GM12878 (cell line): ENCODE measurements around the gene MAML2.

ENCODE experiments used
- BMI1 ChIP-seq: fragments of 450-650 bp; IDR thresholded peaks from 2 replicates; pipeline ENCODE4 v1.6.1; 2016; ENCODE audit warnings: mild to moderate bottlenecking, moderate library complexity, borderline replicate concordance
- CEBPB ChIP-seq, 2 experiments: fragments of 150-350 bp in 1 of 2; IDR thresholded peaks; 2 replicates each; pipeline ENCODE4 v1.6.1; 2012 to 2014; ENCODE audit warnings: low read depth in 2 of 2, low read length in 2 of 2, borderline replicate concordance in 1 of 2, inconsistent platforms in 1 of 2
- EZH2 ChIP-seq: IDR thresholded peaks from 2 replicates; pipeline ENCODE4 v1.6.1; 2012; ENCODE audit warnings: low read depth, mild to moderate bottlenecking, control low read depth, inconsistent platforms, low read length, borderline replicate concordance; ENCODE audit not compliant: control insufficient read depth
- FOXM1 ChIP-seq: IDR thresholded peaks from 2 replicates; pipeline ENCODE4 v1.6.1; 2012; ENCODE audit warnings: low read depth, mild to moderate bottlenecking, inconsistent platforms, low read length, moderate library complexity
- POLR2A ChIP-seq: IDR thresholded peaks from 2 replicates; pipeline ENCODE4 v1.6.1; 2011; ENCODE audit warnings: low read depth, mild to moderate bottlenecking, low read length
- POLR2AphosphoS2 ChIP-seq: IDR thresholded peaks from 2 replicates; pipeline ENCODE4 v1.6.1; 2011; ENCODE audit warnings: low read depth, mild to moderate bottlenecking, low read length, improper control_type of control experiment, moderate library complexity
- POLR2AphosphoS5 ChIP-seq: IDR thresholded peaks from 2 replicates; pipeline ENCODE4 v1.6.1; 2011; ENCODE audit warnings: mild to moderate bottlenecking, low read length, inconsistent platforms
- SIN3A ChIP-seq: IDR thresholded peaks from 2 replicates; pipeline ENCODE4 v1.6.1; 2012; ENCODE audit warnings: low read depth, low read length, improper control_type of control experiment
- SUPT20H ChIP-seq: IDR thresholded peaks from 2 replicates; pipeline ENCODE4 v1.6.1; 2011; ENCODE audit warnings: low read depth, mild to moderate bottlenecking, low read length, moderate library complexity, borderline replicate concordance; ENCODE audit not compliant: control insufficient read depth
- ZSCAN29 ChIP-seq: fragments of 450-650 bp; IDR thresholded peaks from 2 replicates; pipeline ENCODE4 v1.6.1; 2017; ENCODE audit warnings: mild to moderate bottlenecking, moderate library complexity
- TF ChIP-seq, protein P1 (sequence below), 3 experiments: IDR thresholded peaks in 2 of 3; conservative IDR thresholded peaks in 1 of 3; 2 replicates each; pipeline ENCODE4 v1.5.1; 2011; ENCODE audit warnings: low read depth in 3 of 3, low read length in 3 of 3, mild to moderate bottlenecking in 3 of 3, control low read depth in 2 of 3, moderate library complexity in 2 of 3, inconsistent platforms in 1 of 3, mixed read lengths in 1 of 3; ENCODE audit not compliant: control insufficient read depth in 2 of 3, insufficient read depth in 1 of 3; ENCODE audit errors: extremely low read depth in 1 of 3
- TF ChIP-seq, protein P2 (sequence below): fragments of 150-350 bp; IDR thresholded peaks from 2 replicates; pipeline ENCODE4 v1.6.1; 2014; ENCODE audit warnings: mild to moderate bottlenecking, low read depth, low read length

DNA sequence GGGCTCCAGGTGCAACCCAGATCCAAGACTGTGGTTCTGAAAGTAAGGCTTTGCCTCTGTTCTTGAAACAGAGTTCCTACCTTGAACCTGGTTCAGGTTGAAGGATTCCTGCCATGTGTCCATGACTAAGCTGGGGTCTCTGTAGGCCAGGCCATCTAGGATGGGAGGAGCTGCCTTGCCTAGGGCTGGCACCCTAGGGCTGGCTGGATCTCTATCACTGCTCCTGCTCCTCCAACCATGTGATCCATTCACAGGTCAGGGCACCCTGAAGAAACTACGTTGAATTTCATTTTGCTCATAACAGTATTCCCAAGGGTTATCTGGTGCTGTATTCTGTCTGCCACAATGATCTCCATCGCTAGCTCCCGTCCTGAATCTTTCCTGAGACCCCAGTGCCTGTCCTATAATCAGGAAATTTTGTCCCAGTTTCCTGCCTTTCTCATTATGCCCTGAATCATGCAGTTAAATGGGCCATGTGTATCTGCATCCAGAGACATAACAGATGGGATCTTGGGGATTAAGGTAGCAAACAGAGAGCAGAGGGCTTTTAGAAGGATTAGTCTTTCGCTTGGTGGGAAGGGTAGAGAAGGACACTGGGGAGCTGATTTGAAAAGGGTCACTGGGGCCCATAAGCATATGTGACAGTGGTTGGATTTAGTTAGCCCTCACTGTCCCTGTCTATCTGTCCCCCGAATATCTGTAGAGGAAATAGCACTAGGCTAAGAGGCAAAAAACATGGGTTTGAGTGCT lies 320.9 kb downstream of the MAML2 start:
- no peak for TF ChIP-seq SUPT20H
- TF ChIP-seq, protein P1, sequence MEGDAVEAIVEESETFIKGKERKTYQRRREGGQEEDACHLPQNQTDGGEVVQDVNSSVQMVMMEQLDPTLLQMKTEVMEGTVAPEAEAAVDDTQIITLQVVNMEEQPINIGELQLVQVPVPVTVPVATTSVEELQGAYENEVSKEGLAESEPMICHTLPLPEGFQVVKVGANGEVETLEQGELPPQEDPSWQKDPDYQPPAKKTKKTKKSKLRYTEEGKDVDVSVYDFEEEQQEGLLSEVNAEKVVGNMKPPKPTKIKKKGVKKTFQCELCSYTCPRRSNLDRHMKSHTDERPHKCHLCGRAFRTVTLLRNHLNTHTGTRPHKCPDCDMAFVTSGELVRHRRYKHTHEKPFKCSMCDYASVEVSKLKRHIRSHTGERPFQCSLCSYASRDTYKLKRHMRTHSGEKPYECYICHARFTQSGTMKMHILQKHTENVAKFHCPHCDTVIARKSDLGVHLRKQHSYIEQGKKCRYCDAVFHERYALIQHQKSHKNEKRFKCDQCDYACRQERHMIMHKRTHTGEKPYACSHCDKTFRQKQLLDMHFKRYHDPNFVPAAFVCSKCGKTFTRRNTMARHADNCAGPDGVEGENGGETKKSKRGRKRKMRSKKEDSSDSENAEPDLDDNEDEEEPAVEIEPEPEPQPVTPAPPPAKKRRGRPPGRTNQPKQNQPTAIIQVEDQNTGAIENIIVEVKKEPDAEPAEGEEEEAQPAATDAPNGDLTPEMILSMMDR (IDR thresholded peaks at IDR 0.05 in 2 of 3, conservative IDR thresholded peaks at IDR 0.05 in 1 of 3; ENCODE audit: control insufficient read depth in 2 of 3, extremely low read depth in 1 of 3, insufficient read depth in 1 of 3, low read depth in 3 of 3, low read length in 3 of 3), result no peak
- TF ChIP-seq CEBPB (IDR thresholded peaks at IDR 0.05; ENCODE audit: borderline replicate concordance in 1 of 2, low read depth in 2 of 2, low read length in 2 of 2), result no peak
- no peak for TF ChIP-seq BMI1
- TF ChIP-seq POLR2AphosphoS5, result no peak
- TF ChIP-seq EZH2, result no peak
- TF ChIP-seq, protein P2, sequence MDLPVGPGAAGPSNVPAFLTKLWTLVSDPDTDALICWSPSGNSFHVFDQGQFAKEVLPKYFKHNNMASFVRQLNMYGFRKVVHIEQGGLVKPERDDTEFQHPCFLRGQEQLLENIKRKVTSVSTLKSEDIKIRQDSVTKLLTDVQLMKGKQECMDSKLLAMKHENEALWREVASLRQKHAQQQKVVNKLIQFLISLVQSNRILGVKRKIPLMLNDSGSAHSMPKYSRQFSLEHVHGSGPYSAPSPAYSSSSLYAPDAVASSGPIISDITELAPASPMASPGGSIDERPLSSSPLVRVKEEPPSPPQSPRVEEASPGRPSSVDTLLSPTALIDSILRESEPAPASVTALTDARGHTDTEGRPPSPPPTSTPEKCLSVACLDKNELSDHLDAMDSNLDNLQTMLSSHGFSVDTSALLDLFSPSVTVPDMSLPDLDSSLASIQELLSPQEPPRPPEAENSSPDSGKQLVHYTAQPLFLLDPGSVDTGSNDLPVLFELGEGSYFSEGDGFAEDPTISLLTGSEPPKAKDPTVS, result no peak
- no peak for TF ChIP-seq POLR2AphosphoS2
- no peak for TF ChIP-seq FOXM1
- no peak for TF ChIP-seq ZSCAN29
- TF ChIP-seq SIN3A, result no peak
- TF ChIP-seq POLR2A, result no peak
